Right hindlimb (tissue), 1 donor: ENCODE measurements around the gene CCDC69.
"Not testable (repeated sequence)": the region's sequence is repeated elsewhere in the genome, so short reads cannot be mapped to it uniquely, and the experiment has no call there.

Experiments
- DNase-seq: peaks from one replicate; pipeline ENCODE4 v3.0.0-alpha.2; 2018

The CCDC69 gene, protein sequence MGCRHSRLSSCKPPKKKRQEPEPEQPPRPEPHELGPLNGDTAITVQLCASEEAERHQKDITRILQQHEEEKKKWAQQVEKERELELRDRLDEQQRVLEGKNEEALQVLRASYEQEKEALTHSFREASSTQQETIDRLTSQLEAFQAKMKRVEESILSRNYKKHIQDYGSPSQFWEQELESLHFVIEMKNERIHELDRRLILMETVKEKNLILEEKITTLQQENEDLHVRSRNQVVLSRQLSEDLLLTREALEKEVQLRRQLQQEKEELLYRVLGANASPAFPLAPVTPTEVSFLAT

DNA sequence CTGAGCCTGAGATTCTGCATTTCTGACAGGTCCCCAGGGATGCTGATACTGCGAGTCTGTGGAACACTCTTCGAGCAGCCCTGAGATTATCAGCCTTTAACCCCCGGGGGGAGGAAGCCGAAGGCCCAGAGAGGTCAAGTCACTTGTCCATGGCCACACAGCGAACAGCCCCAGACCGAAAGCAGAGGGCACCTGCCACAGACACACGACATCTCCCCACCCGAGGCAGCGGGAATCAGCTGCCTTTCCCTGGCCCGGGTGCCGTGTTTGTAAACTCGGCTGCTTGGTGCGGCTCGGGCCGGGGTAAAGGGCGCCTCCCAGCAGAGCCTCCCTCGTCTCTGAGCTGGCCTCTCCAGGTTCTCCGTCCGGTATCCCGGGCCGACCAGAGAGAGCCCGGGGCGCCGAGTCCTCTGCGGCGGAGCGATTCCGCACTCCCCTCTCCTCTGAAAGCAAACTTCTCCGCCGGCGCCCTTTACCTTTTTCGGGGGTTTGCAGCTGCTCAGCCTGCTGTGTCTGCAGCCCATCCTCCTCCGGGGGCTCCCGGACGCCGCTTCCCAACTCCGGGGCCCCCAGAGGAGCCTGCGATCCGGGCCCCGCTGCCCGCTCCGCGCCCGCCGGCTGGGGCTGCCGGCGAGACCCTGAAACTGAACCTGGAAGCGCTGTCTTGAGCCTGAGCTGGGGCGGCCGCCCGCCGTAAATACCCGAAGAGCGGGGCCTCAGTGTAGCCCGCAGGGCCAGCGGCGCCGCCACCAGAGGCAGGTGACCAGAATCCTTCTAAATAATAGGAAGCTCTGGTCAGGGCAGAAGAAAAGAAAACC, at the start of gene CCDC69:
CCDC69 (minus strand) TSS at position 646 of the 818 bp plus-strand sequence; CDS start at position 524, 122 bp downstream.
- peak; percentile 84 for DNase-seq

DNA sequence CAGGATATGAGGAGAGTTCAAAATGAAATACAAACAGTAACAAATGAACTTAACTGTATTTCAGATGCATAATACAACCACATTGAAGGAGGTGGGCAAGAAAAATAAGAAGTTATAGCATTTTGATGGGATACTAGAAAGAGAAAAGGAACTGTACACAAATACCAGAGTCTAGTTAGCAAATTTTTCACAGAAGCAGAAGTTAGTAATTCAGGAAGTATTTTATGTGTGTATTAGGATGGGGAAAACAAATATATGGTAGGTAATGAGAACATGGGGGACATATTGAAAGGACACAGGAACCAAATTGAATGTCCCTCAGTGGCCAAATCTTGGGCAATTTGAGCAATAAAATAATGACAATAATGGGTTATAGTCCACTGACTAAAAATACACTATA, 47.4 kb upstream of the CCDC69 start:
- no peak for DNase-seq

DNA sequence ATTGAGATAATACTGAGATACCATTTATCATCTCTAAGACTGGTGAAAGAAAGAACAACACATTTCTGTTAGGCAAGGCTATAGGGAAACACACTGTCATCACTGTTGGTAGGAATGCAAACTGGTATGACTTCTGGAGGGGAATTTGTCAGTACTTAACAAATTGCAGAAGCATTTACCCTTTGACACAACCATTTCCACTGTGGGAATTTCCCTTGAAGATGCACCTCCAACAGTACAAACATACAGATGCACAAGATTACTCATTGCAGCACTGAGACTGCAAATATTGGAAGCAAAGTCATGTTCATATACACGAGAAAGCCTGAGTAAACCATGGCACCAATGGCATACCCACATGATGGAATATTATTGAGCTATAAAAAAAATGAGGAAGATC, 46.7 kb upstream of the CCDC69 start:
- no peak for DNase-seq

DNA sequence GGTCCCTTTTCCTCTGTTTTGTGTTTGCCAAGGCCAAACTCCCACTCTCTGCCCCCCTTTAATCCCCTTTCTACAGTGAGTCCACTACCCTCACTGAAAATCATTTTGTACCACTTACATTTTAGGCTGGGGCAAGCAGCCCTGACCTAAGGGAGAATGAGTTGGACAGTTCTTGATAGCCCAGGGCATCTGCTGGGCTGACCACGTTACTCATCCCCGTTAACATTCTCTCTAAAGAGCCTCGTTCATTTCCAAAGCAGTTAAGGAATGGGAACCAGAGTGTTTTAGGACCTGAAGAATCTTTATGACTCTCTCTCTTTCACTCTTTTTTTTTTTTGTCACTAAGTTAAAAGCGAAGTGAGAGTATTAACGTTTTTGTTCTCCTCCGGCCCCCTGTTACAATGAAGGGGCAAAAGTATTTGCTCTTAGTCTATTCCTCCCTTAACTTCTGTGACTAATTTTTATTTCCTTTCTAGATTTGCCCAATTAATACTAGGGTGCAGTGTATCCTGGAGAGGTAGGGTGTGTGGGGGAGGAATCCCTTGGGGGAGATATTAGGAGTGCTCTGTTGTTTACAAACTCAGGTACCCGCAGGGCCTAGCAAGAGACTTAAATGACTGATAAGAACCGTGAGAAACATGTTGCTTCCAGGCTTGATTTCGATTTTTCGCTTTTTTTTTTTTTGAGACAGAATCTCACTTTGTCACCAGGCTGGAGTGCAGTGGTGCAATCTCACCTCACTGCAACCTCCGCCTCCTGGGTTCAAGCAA, 43.8 kb upstream of the CCDC69 start:
- no peak for DNase-seq

DNA sequence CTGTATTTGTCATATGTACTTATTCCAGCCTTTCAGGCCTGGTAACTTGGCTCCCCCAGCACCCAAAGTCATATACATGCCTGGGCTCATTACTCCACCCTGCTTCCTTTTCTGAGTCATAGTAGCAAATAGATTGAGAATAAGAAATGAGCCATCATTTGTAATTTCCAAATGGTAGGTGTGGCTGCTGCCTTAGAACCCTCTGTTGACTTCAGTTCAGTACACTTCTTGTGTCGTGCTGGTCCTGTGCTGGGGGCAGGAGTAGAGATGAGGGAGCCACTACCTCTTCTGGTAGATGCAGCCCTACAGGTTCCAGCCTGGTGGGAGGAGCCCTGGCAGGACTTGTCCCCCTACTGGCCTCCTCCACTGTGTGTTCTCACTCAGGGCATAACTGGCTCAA, 40.2 kb upstream of the CCDC69 start:
- DNase-seq, result no peak

DNA sequence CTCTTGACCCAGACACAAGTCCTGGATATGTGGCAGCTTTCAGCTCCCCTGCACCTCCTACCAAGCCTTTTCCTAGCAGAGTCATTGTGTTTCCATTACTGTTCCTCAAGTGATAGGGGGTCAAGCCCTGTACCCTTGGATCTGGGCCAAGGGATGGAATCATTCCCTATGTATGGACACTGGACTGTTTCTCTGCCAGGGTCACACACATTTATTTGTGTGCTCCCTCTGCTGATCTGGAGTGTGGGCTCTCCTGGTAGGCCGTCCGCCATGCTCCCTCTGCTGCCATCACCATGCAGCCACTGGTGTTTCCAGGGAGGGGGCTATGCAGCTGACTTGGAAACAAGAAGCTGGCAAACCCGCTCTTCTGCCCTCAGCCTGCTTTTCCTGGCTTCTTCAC, 38.6 kb upstream of the CCDC69 start:
- no peak for DNase-seq

DNA sequence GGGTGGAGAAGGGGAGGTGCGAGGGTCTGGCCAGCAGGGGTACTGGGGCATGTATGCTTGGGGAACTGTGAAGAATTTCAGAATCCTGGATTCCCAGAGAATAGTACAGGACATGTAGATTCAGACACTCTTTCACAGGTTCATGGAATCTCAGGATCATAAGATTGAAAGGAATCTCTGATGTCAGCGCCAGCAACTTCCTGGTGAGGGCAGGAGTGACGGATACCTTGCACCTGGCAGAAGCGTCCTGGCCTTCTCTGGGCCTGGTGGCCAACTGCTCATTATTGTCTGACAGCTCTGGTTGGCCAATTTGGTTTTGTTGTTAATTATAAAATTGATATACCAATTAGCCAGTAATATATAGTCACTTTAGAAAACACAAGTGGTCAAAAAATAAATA, 36.0 kb upstream of the CCDC69 start:
- no peak for DNase-seq

DNA sequence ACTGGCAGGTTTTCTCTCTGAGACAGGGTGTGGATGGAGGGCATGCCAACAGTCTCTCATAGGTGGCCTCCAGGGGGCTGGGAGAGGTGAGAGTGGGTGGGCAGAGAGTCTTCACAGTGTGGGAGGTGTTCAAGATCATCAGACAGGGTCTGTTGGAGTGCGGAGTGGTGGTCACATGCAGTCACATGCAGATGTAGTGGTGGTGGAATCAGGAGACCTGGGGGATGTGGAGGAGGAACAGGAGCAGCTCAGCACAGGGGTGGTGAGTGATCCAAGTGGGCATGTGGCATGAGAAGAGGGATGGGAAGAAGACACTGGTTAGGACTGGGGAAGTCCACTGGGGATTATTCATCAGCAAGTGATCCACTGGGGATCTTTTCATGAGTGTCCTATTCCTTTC, 34.9 kb upstream of the CCDC69 start:
- DNase-seq, result no peak

DNA sequence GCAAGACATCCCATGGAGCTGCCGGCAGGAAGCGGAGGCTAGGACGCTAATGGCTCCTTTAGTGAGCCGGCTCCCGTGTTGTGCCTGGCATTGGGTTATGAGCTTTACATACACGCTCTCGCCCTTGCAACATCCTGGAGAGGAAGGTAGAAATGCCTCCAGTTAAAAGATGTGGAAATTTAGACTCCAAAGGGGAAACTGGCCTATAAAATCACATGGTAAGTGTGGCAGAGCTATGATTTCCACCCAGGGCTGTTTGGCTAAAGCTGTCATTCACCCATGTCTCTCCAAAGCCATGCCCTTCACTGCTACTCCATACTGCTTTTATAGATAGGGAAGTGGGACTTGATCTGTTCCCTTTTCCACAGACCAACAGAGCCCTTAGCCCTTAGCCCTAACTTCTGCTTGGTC, 34.3 kb upstream of the CCDC69 start:
- no peak for DNase-seq

DNA sequence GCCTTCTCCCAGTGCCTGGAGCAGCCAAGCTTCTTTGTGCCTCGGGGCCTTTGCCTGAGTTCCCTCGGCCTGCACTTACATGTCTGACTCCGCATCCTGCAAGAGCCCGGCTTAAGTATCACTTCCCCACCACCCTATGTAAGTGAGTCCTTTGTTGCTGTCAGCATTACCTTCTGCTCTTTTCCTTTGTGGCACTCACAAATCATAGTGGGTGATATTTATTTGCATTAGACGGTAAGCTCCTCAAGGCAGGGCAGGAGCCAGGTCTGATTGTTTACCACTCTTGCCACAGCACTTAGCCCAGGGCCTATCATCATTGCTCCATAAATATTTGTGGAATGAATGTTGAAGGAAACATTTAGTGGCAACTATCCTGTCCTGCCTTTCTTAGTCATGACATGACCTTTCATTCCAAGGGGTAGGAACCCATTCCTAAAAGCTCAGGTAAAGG, 33.9 kb upstream of the CCDC69 start:
- no peak for DNase-seq

DNA sequence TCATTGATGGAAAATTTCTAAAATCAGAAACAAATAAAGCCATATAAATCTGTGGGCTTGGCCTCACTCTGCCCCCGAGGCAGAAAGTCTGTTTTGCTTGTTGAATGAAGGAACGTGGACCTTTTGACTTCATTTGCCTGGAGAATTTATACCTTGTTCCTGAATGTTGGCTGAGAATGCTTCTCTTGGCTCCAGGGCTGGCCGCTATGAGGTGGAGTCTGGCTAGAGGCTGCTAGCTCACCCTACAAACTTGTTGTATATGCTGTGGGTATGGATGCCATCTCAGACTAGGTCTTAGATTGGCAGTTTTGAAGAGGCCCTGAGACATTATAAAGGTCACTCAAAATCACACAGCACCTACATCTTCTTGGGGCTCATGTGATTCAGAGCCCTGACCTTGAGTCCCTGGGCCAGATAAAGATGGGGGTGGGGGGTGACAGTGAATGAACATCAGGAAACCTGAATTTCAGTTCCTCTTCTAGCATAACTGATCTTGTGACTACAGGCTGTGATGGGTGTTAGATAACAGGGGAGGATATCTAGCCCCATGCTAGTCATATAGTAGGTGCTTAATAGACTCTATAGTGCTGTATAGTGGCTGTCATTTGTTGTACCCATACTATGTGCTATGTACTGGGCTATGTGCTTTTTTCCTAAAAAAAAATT, 31.9 kb upstream of the CCDC69 start:
- DNase-seq, result no peak

DNA sequence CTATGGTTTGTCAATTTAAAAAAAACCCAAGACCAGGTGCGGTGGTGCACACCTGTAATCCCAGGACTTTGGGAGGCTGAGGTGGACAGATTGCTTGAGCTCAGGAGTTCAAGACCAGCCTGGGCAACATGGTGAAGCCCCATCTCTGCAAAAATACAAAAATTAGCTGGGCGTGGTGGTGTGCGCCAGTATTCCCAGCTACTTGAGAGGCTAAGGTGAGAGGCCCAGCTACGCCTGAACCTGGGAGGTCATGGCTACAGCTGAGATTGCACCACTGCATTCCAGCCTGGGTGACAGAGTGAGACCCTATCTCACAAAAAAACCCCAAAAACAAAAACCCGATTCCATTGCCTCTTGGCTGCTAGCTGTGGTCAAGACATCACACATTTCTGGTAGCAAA, 31.1 kb upstream of the CCDC69 start:
- DNase-seq, result not testable (repeated sequence)

DNA sequence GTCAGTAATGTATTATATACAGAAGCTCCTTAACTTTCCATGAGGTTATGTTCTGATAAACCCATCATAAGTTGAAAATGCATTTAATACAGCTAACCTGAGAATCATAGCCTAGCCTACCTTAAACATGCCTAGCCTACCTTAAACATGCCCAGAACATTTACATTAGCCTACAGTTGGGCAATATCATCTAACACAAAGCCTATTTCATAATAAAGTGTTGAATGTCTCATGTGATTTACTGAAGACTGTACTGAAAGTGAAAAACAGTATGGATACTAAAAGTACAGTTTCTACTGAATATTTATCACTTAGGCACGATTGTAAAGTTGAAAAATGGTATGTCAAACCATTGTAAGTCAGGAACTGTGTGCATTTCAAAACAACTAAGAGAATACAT, 30.7 kb upstream of the CCDC69 start:
- no peak for DNase-seq

DNA sequence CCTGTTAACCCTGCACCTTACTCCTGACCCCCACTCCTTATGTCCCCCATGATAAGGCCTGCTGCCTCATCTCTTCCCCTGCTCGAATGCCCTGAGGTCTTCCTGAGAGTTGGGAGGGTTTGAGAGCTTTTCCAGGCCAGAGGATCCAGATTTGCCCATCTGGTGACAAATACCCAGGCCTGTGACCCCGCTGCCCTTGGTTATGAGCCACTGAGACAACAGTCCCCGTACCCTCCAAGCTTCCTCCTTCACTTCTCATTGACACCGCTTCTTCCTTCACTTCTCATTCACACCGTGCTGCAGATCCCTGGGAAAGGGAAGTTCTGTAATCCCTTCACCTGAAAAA, 29.7 kb upstream of the CCDC69 start:
- no peak for DNase-seq

DNA sequence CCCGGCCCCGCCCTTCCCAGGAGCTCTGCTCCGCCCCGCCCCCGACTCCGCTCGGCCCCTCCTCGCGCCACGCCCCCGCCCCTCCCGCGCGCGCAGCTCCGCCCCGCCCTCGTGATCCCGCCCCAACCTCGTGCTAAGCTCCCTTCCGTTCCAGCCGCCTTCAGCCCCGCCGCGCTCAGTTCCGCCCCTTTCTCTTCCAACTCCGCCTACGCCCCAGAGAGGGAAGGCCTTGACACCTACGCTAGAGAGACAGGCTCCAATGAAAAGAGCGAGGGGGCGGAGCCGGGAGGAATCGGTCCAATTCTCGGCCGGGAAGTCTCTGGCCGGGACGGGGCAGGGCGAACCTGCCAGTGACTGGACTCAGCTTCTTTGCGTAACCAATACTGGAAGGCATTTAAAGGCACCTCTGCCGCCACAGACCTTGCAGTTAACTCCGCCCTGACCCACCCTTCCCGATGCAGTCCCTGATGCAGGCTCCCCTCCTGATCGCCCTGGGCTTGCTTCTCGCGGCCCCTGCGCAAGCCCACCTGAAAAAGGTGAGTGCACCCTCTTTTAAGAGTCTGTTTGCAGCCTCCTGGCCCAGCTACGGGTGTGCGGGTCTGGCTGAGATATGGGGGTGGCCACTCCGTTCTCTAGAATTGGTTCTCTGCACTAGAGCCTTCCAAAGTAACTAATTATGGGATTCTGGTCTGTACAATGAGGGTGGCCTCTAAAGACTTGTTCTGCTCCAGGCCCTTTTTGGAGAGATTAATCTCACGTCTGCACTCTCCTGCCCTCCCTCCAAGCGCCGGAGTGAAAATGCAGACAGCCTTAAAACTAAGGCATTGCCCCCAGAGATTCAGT, 29.1 kb upstream of the CCDC69 start, which contains the start of gene GM2A:
GM2A (plus strand) TSS at position 424 of the 843 bp plus-strand sequence; CDS start at position 456, 32 bp downstream.
- peak; percentile 100 for DNase-seq

DNA sequence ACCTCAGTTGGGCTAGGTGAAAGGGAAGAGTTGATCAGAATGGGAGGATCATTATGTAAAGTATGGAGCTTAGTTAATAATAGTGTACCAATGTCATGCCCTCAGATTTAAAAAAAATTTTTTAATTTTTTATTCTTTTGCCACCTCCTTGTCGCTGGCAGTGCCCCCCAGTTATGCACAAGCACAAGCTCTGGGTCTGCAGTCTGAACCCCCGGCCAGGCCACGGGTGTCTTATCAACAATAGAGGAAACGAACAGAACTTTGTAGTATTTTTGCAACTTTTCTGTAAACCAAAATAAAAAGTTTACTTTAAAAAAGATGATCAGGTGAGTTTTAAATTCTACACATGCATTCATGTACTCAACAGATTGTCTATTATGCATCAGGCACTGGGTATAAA, 27.7 kb upstream of the CCDC69 start:
- DNase-seq, result no peak

DNA sequence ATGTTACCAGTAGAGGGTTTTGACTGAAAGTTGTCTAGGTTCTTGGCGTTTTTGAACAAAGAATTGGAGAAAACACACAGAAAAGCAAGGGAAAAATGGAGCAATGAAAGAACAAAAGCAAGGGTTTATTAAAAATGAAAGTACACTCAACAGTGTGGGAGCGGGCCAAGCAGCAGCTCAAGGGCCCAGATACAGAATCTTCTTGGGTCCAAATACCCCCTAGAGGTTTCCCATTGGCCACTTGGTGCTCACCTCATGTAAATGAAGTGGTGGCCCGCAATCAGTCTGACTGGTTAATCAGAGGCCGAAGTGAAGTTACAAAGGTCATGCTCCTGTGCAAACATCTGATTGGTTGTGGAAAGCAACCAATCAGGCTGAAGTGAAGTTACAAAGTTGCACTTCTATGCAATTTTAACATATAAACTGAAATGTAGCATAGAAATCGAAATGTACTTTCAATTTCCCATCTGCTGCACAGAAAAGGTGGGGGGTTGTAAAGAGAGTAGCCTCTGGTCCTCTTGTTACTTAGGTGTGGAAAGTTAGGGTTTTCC, 27.2 kb upstream of the CCDC69 start:
- DNase-seq, result no peak

DNA sequence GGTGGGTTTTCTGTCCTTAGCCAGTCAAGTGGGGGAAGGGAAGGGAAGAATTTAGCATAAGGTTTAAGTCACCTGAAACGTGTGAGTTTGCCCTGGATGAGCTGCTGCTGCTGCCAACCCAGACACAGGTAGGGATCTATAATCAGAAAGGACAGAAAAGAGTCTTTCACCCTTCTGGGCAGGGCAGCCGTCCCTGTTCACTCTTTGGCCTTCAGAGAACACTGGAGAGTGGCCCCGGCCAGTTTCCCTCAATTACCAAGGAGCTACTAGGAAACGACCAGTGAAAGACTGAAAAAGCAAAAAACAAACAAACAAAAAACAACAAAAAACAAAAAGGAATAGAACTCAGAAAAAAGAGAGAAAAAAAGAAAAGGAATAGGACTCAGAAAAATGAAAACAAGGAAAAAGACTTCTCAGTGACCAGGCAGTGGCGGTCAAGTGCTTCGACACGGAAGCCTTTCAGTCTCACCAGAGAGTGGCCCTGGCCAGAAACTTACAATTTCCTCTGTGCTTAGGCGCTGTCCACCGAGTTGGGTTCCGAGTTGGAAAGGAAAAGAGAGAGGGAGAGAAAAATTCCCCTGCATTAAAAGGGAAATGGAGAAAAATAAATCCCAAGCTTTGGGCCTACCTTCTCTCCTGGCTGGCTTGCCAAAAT, 26.6 kb upstream of the CCDC69 start:
- no peak for DNase-seq

DNA sequence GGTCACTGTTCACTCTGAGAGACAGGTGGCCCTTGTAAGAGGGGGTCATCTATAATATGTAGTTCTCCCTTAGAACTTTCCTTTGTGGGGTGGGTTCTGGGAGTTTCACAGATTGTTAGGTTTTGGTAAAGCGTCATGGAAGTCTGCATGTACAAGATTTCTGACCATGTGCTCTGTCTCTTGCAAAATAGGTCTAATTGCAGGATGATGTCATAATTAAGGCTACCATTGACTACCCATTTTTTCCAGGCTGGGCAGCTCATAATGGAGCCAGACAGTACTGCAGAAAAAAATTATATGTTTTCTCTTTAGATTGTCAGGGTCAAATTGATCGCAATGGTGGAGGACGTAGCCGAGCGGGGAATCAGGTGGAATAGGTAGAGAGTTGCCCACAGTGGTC, 25.4 kb upstream of the CCDC69 start:
- DNase-seq, result no peak

DNA sequence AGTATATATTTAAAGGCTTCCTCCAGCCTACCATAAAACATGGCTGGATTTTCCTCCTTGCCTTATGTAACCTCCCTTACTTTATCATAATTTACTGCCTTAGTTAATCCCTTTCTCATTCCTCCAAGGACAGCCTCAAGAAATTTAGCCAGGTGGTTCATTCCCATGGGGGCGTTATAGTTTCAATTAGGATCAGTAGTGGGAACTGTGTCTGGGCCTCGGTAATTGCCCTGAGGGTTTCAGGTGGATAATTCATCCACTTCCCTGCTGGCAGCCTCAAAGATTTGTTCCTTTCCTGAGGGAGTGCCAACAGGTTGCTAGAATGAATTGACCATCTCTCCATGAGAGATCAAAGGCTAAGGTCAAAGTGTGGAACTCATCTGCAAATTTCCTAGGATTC, 24.8 kb upstream of the CCDC69 start:
- no peak for DNase-seq

DNA sequence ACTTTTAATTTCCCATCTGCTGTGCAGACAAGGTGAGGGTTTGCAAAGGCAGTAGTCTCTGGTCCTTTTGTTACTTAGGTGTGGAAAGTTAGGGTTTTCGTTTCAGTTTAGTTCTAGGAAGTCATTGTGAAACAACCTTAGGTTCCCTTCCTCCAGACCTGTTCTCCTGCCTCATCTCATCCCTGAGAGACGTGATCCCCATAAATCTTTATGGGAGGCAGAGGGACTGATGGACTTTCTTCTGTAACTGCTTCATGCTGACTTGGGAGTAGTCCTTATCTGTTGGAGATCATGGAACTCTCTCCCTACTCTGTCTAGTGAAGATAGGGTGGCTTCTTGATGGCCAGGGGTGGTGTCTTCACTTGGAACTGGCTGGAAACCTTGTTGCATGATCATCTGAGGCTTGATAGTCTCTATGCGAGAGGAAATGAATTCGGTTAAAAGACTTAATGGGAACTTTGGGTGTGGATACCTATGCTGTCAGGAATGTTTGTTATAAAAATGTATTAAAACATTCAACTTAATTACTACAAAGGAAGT, 21.9 kb upstream of the CCDC69 start:
- no peak for DNase-seq
